AG04449 (cell line): ENCODE data around the gene CNDP1.

Experiments
- CTCF ChIA-PET: fragments of 350-600 bp; formaldehyde crosslinking; extraction: SDS; loops from one replicate; lab custom pipeline; 2021; ENCODE audit warnings: antibody characterized with exemption; lab: Yijun Ruan, JAX
- POLR2A ChIA-PET: fragments of 400-600, 350-600 bp; formaldehyde crosslinking; extraction: SDS; loops from one replicate; lab custom pipeline; 2020; ENCODE audit warnings: antibody characterized with exemption, inconsistent platforms; lab: Yijun Ruan, JAX
- DNase-seq: peaks from one replicate; pipeline ENCODE4 v3.0.0-alpha.2; 2010; ENCODE audit warnings: low read depth, low spot score
- H3K4me3 ChIP-seq: 2 replicates; pipeline ENCODE4 v1.5.1; 2011; ENCODE audit warnings: low read depth, mild to moderate bottlenecking, control low read depth, low read length
- TF ChIP-seq, protein P1 (sequence below): IDR thresholded peaks from one replicate; pipeline ENCODE4 v1.5.1; 2011; ENCODE audit warnings: mild to moderate bottlenecking, moderate library complexity, low read length, control low read depth, inconsistent platforms; ENCODE audit not compliant: insufficient read depth; ENCODE audit errors: missing control alignments

CNDP1 gene, protein sequence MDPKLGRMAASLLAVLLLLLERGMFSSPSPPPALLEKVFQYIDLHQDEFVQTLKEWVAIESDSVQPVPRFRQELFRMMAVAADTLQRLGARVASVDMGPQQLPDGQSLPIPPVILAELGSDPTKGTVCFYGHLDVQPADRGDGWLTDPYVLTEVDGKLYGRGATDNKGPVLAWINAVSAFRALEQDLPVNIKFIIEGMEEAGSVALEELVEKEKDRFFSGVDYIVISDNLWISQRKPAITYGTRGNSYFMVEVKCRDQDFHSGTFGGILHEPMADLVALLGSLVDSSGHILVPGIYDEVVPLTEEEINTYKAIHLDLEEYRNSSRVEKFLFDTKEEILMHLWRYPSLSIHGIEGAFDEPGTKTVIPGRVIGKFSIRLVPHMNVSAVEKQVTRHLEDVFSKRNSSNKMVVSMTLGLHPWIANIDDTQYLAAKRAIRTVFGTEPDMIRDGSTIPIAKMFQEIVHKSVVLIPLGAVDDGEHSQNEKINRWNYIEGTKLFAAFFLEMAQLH

DNA sequence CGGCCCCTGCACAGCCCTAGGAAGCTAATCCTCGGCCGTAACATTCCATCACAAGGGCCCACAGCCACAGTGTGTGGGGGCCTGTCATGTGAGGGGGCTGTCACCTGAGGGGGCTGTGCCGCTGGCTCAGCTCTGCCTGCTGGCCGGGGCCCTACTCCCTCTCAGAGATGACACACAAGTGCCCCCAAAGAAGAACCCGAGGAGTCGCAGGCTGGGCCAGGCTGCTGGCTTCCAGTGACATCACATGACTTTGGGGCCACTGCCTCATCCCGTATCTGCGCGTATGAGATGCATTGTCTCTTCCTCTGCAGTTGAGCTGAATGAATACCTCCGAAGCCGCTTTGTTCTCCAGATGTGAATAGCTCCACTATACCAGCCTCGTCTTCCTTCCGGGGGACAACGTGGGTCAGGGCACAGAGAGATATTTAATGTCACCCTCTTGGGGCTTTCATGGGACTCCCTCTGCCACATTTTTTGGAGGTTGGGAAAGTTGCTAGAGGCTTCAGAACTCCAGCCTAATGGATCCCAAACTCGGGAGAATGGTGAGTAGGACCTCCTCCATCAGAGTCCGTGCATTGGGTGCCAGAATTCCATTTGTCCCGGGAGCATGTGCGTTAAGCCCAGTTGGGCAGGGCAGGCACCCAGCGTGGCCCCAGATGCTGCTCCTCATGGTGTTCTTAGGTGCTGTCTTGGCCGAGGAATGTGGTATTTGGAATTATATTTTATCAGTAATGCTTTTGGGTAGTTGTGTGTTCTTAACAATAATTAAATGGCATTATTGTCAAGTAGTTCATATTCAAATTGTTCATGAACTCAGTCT is at the start of gene CNDP1:
CNDP1 (plus strand) TSS at position 351 of the 820 bp plus-strand sequence; CDS start at position 519, 168 bp downstream.
- no peak for DNase-seq
- ChIA-PET CTCF (no interaction called here), POLR2A (interaction anchor here (0.6 kb wide), 1 partner anchor 412 kb away, joined by 3 read pairs; no protein-coding TSS in a partner anchor)
- TF ChIP-seq, protein P1, sequence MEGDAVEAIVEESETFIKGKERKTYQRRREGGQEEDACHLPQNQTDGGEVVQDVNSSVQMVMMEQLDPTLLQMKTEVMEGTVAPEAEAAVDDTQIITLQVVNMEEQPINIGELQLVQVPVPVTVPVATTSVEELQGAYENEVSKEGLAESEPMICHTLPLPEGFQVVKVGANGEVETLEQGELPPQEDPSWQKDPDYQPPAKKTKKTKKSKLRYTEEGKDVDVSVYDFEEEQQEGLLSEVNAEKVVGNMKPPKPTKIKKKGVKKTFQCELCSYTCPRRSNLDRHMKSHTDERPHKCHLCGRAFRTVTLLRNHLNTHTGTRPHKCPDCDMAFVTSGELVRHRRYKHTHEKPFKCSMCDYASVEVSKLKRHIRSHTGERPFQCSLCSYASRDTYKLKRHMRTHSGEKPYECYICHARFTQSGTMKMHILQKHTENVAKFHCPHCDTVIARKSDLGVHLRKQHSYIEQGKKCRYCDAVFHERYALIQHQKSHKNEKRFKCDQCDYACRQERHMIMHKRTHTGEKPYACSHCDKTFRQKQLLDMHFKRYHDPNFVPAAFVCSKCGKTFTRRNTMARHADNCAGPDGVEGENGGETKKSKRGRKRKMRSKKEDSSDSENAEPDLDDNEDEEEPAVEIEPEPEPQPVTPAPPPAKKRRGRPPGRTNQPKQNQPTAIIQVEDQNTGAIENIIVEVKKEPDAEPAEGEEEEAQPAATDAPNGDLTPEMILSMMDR = no peak
- no peak within 1 kb of the TSS for H3K4me3 ChIP-seq

DNA sequence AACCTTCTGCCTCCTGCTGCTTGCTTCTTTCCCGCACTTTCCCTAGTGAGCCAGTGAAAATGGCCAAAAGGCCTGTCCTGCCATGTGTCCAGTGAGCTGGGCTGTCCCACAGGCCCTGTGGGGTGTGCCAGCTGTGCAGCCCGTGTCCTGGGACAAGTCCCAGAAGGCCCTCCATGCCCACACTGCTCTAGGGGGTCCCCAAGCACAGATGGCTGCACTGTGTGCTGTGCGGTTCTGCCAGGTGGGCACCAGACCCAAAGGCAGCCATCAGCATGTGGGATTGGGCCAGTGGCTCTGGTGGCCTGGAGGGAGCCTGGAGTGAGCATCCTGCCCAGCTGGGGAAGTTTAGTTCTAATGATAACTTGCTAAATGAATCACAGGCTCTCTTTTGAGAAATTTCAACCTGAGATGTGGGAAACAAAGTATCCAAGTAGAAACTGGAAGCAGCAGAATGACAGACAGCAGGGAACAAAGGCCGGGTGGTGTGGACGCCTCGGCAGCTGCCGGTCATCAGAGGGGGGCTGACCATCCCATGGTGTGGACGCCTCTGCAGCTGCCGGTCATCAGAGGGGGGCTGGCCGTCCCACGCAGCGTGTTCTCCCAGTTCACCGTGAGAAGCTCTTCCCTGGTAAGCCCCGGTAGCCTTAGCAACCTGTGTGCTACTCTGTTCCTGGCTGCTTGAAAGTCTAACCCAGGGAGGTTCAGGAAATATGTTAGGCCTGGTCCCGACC is 48.0 kb upstream of the CNDP1 start:
- POLR2A ChIA-PET = no interaction called here
- no peak for DNase-seq
- CTCF ChIA-PET = no interaction called here
- no peak overlapping the region for H3K4me3 ChIP-seq
- TF ChIP-seq, protein P1 = no peak

- no peak for DNase-seq
- ChIA-PET POLR2A (no interaction called here), CTCF (interaction anchor here (0.7 kb wide), 1 partner anchor 11 kb away, joined by 3 read pairs; no protein-coding TSS in a partner anchor)
- TF ChIP-seq, protein P1 = no peak
- H3K4me3 ChIP-seq = no peak overlapping the region
Measured at GRCh38 chr18:74488354-74488753, 45.9 kb upstream of the CNDP1 start.

- TF ChIP-seq, protein P1 = no peak
- ChIA-PET CTCF (no interaction called here), POLR2A (no interaction called here)
- DNase-seq = no peak
- no peak overlapping the region for H3K4me3 ChIP-seq
Measured at GRCh38 chr18:74488864-74489263, 45.4 kb upstream of the CNDP1 start.

DNA sequence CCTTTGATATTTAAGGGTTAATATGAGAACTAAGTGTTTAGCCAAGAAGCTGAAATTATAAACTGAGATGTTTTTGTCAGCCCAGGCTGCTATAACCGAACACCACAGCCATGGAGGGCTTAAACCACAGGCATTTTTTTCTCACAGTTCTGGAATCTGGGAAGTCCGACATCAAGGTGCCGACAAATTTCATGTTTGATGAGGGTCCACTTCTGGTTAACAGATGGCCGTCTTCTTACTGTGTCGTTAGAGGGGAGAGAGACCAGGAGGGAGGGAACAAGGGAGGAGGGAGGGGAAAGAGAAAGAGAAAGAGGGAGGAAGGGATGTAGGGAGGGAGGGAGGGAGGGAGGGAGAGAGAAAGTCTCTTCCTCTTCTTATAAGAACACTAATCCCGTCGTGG is 44.6 kb upstream of the CNDP1 start:
- TF ChIP-seq, protein P1 = no peak
- CTCF ChIA-PET = no interaction called here
- DNase-seq = no peak
- POLR2A ChIA-PET = no interaction called here
- peak overlapping the region; percentile 43 for H3K4me3 ChIP-seq
